GM19099 (cell line): Measurements from ENCODE around the gene IFNL4.
"Not testable (repeated sequence)": the region's sequence is repeated elsewhere in the genome, so short reads cannot be mapped to it uniquely, and the experiment has no call there.

Experiments used
- POLR2A ChIP-seq: IDR thresholded peaks from 3 replicates; pipeline ENCODE4 v1.6.1; 2011; ENCODE audit warnings: low read depth; ENCODE audit not compliant: insufficient read length; ENCODE audit errors: extremely low read depth

Gene IFNL4

DNA sequence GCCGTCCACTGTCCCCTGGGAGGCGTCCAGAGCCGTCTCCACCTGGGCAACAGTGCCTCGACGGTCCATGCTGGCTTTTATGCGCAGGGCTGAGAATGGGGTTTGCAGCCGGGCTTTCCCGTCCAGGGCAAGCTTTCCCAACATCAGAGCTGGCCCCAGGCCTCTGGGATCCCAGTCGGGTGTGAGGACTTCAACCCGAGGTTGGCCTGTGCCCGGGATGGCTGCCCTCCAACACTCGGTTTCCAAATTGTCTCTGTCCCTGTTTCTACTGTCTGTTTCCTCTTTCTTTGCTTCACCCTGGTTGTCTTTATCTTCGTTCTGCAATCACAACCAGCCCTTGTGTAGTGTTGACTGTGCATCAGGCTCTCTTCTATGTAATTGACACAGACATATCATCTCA, at the start of gene IFNL4:
Gene IFNL4 (minus strand): TSS at position 51 of the 400 bp plus-strand sequence.
- TF ChIP-seq POLR2A = no peak

DNA sequence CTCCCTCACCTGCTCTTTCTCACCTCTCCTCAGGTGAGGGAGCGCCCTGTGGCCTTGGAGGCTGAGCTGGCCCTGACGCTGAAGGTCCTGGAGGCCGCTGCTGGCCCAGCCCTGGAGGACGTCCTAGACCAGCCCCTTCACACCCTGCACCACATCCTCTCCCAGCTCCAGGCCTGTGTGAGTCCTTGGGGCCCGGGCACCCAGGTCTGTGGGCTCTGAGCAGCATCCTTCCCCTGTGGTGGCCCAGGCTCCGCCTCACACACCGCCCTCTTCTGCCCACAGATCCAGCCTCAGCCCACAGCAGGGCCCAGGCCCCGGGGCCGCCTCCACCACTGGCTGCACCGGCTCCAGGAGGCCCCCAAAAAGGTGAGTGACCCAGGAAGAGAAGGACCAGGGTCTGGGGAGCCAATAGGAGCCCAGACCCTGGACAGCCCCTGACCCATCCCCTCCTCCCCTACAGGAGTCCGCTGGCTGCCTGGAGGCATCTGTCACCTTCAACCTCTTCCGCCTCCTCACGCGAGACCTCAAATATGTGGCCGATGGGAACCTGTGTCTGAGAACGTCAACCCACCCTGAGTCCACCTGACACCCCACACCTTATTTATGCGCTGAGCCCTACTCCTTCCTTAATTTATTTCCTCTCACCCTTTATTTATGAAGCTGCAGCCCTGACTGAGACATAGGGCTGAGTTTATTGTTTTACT, 49.4 kb upstream of the IFNL4 start:
- TF ChIP-seq POLR2A = no peak

GRCh38 chr19:39296906-39297305, 48.2 kb upstream of the IFNL4 start:
- no peak for TF ChIP-seq POLR2A

DNA sequence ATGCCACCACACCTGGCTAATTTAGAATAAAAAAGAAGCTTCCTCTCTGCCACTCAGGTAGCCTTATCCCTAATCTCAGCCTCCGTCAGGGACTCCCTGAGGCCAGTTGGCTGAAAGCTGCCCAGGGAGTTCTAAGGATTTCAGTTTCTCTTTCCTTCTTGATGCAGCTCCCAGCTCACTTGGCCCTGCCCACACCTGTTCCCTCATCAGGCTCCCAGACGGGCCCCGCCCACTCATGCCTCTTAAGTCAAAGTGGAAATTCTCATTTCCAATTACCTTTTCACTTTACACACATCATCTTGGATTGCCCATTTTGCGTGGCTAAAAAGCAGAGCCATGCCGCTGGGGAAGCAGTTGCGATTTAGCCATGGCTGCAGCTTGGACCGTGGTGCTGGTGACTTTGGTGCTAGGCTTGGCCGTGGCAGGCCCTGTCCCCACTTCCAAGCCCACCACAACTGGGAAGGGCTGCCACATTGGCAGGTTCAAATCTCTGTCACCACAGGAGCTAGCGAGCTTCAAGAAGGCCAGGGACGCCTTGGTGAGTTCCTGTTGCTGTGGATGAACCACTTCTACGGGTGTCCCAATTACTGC, 47.5 kb upstream of the IFNL4 start, which contains the start of gene IFNL1:
Gene IFNL1 (plus strand): TSS at position 353 of the 591 bp plus-strand sequence. CDS start 15 bp downstream, at position 368.
- TF ChIP-seq POLR2A = no peak

DNA sequence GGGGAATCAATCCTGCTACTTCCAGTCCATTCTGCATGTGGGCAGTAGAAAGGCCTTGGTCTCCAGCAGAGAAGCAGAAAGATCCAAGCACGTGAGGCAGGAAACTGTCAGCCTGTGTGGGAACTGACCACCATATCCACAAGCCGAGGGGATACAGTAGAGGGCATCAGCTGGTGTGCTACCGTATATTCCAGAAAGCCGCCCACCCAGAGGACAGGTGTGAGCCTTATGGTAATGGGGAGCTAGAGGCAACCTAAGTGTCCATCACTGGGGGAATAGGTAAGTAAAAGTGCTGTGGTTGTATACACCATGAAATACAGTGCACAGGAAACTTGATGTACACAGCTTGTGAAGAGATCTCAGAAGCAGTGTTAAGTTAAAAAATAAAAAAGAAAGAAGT, 44.7 kb upstream of the IFNL4 start:
- no peak for TF ChIP-seq POLR2A

- no peak for TF ChIP-seq POLR2A
These were observed 35.4 kb upstream of the IFNL4 start for GRCh38 chr19:39284032-39284431.

GRCh38 chr19:39282021-39282420, 33.4 kb upstream of the IFNL4 start:
- no peak for TF ChIP-seq POLR2A

- TF ChIP-seq POLR2A = no peak
These were observed 28.9 kb upstream of the IFNL4 start for GRCh38 chr19:39277598-39277997.

- TF ChIP-seq POLR2A = no peak
These were observed 28.1 kb upstream of the IFNL4 start for GRCh38 chr19:39276740-39277139.

- no peak for TF ChIP-seq POLR2A
These were observed 26.9 kb upstream of the IFNL4 start for GRCh38 chr19:39275578-39275977.

- TF ChIP-seq POLR2A = no peak
These were observed 21.6 kb upstream of the IFNL4 start for GRCh38 chr19:39270036-39270871.

DNA sequence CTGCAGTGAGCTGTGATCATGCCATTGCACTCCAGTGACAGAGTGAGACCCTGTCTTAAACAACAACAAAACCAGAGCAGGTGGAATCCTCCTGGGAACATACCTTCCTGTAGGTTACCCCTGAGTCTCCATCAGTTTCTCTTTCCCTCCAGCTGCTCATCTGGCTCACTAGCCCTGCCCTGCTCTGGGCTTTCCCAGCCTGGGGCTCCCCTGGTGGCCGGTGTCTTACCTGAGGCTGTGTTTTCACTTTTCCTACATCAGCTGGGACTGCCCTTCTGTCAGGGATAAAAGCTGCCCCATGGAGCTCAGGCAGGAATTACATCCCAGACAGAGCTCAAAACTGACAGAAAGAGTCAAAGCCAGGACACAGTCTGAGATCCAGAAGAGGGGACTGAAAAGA, 19.4 kb upstream of the IFNL4 start, which contains the start of gene IFNL2:
Gene IFNL2 (plus strand): TSS at position 312 of the 400 bp plus-strand sequence. CDS start 173 bp downstream, outside the sequence.
- TF ChIP-seq POLR2A = not testable (repeated sequence)

DNA sequence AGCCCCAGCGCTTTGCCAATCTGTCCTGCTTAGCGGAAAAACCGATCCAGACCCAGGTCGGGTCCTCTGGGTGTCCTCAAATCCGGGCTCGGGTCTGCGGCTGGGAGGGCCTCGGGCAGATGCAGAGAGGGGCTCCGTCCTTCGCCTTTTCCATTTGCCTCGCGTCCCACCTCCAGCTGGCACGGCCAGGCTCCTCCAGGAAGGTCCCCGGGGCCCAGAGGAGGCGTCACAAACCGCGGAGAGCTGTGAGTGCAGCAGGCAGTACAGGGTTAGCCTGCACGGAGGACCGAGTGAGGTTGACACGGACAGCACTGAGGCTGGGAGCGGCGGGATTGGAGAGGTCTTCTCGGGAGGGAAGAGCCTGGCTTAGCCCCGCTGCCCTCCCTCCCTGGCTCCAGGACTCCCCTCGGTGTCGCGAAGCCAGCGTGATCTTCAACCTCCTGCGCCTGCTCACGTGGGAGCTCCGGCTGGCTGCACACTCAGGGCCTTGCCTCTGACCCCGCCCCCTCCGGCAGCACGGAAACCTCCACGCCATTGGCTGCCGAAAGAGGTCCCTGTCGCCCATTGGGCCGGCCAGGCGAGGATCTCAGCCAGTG, 16.8 kb upstream of the IFNL4 start:
- no peak for TF ChIP-seq POLR2A

GRCh38 chr19:39264306-39265290, 15.9 kb upstream of the IFNL4 start:
- TF ChIP-seq POLR2A = no peak
